HL-60 (cell line): ENCODE measurements around the gene SLC35F6.

Source experiments
- DNase-seq, 2 experiments: peaks; one replicate each; pipeline ENCODE4 v3.0.0-alpha.2; 2010 to 2020; ENCODE audit warnings: low read depth in 1 of 2, low spot score in 1 of 2
- H3K27ac ChIP-seq: fragments of 250-450 bp; sonication (Bioruptor Pico); replicated peaks from 2 replicates; pipeline ENCODE4 v1.5.1; 2020; ENCODE audit warnings: mild to moderate bottlenecking, moderate library complexity
- H3K27me3 ChIP-seq: fragments of 250-450 bp; sonication (Bioruptor Pico); 2 replicates; pipeline ENCODE4 v1.5.1; 2021; ENCODE audit warnings: mild to moderate bottlenecking, moderate library complexity; ENCODE audit not compliant: insufficient read depth, poor library complexity, severe bottlenecking
- H3K4me3 ChIP-seq: replicated peaks from 2 replicates; pipeline ENCODE4 v1.5.1; 2011; ENCODE audit warnings: mild to moderate bottlenecking, control low read depth, low read length; ENCODE audit not compliant: insufficient read depth
- GABPA ChIP-seq: IDR thresholded peaks from 2 replicates; pipeline ENCODE4 v1.6.1; 2012; ENCODE audit warnings: low read depth
- POLR2AphosphoS5 ChIP-seq: IDR thresholded peaks from 2 replicates; pipeline ENCODE4 v1.6.1; 2012; ENCODE audit warnings: low read depth
- SPI1 ChIP-seq: IDR thresholded peaks from 2 replicates; pipeline ENCODE4 v1.6.1; 2012; ENCODE audit warnings: low read depth, mild to moderate bottlenecking, borderline replicate concordance
- TF ChIP-seq, protein P1 (sequence below): IDR thresholded peaks from one replicate; pipeline ENCODE4 v1.5.1; 2011; ENCODE audit warnings: low read length, control low read depth, inconsistent platforms; ENCODE audit not compliant: insufficient read depth
- TF ChIP-seq, protein P2 (sequence below): IDR thresholded peaks from 2 replicates; pipeline ENCODE4 v1.6.1; 2012; ENCODE audit warnings: low read depth; ENCODE audit not compliant: insufficient replicate concordance

Gene SLC35F6

DNA sequence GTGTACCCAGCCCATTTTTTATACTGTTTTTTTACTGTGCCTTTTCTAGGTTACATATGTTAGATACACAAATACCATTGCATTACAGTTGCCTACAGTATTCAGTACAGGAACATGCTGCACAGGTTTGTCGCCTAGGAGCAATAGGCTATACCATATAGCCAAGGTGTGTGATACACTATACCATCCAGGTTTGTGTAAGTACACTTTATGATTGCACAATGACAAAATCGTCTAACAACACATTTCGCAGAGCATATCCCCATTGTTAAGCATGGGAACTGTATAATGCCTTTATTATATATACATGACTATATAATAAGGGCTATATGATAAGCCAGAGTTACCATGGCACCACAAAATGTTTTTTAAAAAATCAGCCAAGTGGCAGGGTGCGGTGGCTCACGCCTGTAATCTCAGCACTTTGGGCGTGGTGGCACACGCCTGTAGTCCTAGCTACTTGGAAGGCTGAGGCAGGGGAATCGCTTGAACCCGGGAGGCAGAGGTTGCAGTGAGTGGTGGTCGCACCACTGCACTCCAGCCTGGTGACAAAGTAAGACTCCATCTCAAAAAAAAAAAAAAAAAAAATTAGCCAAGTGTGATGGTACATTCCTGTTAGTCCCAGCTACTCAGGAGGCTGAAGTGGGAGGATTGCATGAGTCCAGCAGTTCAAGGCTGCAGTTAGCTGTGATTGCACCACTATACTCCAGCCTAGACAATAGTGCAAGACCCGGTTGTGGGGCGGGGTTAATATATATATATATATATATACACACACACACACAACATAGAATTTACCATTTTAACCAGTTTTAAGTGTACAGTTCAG is 19.0 kb downstream of the SLC35F6 start:
- H3K4me3 ChIP-seq = no peak overlapping the region
- TF ChIP-seq, protein P1, sequence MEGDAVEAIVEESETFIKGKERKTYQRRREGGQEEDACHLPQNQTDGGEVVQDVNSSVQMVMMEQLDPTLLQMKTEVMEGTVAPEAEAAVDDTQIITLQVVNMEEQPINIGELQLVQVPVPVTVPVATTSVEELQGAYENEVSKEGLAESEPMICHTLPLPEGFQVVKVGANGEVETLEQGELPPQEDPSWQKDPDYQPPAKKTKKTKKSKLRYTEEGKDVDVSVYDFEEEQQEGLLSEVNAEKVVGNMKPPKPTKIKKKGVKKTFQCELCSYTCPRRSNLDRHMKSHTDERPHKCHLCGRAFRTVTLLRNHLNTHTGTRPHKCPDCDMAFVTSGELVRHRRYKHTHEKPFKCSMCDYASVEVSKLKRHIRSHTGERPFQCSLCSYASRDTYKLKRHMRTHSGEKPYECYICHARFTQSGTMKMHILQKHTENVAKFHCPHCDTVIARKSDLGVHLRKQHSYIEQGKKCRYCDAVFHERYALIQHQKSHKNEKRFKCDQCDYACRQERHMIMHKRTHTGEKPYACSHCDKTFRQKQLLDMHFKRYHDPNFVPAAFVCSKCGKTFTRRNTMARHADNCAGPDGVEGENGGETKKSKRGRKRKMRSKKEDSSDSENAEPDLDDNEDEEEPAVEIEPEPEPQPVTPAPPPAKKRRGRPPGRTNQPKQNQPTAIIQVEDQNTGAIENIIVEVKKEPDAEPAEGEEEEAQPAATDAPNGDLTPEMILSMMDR = no peak
- TF ChIP-seq GABPA = no peak
- no peak for TF ChIP-seq POLR2AphosphoS5
- TF ChIP-seq, protein P2, sequence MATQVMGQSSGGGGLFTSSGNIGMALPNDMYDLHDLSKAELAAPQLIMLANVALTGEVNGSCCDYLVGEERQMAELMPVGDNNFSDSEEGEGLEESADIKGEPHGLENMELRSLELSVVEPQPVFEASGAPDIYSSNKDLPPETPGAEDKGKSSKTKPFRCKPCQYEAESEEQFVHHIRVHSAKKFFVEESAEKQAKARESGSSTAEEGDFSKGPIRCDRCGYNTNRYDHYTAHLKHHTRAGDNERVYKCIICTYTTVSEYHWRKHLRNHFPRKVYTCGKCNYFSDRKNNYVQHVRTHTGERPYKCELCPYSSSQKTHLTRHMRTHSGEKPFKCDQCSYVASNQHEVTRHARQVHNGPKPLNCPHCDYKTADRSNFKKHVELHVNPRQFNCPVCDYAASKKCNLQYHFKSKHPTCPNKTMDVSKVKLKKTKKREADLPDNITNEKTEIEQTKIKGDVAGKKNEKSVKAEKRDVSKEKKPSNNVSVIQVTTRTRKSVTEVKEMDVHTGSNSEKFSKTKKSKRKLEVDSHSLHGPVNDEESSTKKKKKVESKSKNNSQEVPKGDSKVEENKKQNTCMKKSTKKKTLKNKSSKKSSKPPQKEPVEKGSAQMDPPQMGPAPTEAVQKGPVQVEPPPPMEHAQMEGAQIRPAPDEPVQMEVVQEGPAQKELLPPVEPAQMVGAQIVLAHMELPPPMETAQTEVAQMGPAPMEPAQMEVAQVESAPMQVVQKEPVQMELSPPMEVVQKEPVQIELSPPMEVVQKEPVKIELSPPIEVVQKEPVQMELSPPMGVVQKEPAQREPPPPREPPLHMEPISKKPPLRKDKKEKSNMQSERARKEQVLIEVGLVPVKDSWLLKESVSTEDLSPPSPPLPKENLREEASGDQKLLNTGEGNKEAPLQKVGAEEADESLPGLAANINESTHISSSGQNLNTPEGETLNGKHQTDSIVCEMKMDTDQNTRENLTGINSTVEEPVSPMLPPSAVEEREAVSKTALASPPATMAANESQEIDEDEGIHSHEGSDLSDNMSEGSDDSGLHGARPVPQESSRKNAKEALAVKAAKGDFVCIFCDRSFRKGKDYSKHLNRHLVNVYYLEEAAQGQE = no peak
- TF ChIP-seq SPI1 = no peak
- DNase-seq = no peak
- no peaks in the 10 kb centered on the region for H3K27me3 ChIP-seq
- H3K27ac ChIP-seq = no peak overlapping the region

GRCh38 chr2:26784570-26785234 is 20.6 kb downstream of the SLC35F6 start:
- no peak for DNase-seq
- TF ChIP-seq, protein P2 = no peak
- TF ChIP-seq SPI1 = no peak
- TF ChIP-seq, protein P1 = no peak
- Histone ChIP-seq H3K4me3 (no peak overlapping the region), H3K27me3 (no peaks in the 10 kb centered on the region), H3K27ac (peak overlapping the region; percentile 54; the same call in 1 of the 2 replicates)

DNA sequence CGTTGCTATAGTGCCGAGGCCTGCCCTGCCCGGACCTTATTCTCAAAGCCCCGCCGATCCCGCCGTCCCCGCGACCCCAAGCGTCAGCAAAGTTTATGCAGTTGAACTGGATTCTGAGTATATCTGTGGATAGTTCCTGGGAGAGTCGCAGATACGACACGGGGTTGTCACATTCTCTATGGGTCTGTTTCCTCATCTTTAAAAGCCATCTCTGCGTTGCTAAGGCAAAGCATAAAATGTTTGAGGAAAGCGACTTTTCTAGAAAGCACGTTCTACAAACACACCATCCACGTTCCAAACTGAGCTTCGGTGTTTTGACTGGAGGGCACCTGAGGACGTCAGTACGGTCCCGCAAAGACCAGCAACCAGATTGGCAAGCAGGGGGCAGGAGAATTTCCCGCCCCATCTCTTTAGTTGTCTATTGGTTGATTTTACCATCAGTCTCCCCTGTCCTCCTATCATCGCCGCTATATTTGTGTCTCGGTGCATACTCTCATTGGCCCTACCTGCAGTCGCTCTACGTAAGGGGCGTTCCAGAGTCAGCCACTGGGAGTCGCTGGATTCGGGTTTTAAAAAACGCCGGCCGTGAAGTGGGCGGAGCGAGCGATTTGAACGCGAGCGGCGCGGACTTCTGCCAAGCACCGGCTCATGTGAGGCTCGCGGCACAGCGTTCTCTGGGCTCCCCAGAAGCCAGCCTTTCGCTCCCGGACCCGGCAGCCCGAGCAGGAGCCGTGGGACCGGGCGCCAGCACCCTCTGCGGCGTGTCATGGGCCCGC is 21.5 kb downstream of the SLC35F6 start, which contains the start of gene CENPA:
CENPA (plus strand) TSS at position 626 of the 776 bp plus-strand sequence; CDS start at position 767, 141 bp downstream.
- TF ChIP-seq, protein P1 = no peak
- TF ChIP-seq, protein P2 = peak; percentile 12
- TF ChIP-seq GABPA (peak; percentile 17; the same call in 1 of the 2 replicates), SPI1 (no peak), POLR2AphosphoS5 (peak; percentile 45; the same call in 1 of the 2 replicates)
- H3K4me3 ChIP-seq = peak within 1 kb of the TSS; percentile 86
- peak within 1 kb of the TSS; percentile 73 for H3K27ac ChIP-seq
- no peaks in the 10 kb centered on the region for H3K27me3 ChIP-seq
- DNase-seq = peak; percentile 98 to 99
